ENCODE measurements around the gene HIPK4. TPM values are rescaled to one million over a fixed set of nuclear protein-coding genes. Genes with fewer than 3 reads are reported as not detected.

HIPK4 gene
- total RNA-seq, 6 experiments from 2014 or later, result 0.15 TPM; not detected in 5

- TF ChIP-seq CTCF (IDR thresholded peaks at IDR 0.05), result peak in 2 of 4 donors; percentile 7 to 14
- TF ChIP-seq POLR2A (IDR thresholded peaks at IDR 0.05), result no peak
- Histone ChIP-seq H3K4me1 (no peaks in the 10 kb centered on the region), H3K36me3 (no peaks in the 10 kb centered on the region), H3K9me3 (no peaks in the 10 kb centered on the region), H3K27ac (no peak overlapping the region), H3K4me3 (no peak overlapping the region), H3K27me3 (no peaks in the 10 kb centered on the region)
- intact Hi-C loops (cut with DNase I), result no loop called here
- ATAC-seq (peak; percentile 15 to 57 (median 36)), DNase-seq (no peak)
- 55% methylated on average over 4 of the region's 9 CpGs for WGBS (ENCODE audit: insufficient coverage, low coverage, low lambda C conversion rate, missing lambda C conversion rate)
These were observed 3.0 kb upstream of the HIPK4 start for GRCh38 chr19:40392894-40393517.

- H3K4me3 ChIP-seq, result no peak overlapping the region
- H3K27ac ChIP-seq, result no peak overlapping the region
- ATAC-seq (no peak), DNase-seq (no peak)
- WGBS (ENCODE audit: insufficient coverage, low coverage, low lambda C conversion rate, missing lambda C conversion rate), result 77% methylated on average over 6 of the region's 8 CpGs
- TF ChIP-seq POLR2A (IDR thresholded peaks at IDR 0.05) (no peak), CTCF (IDR thresholded peaks at IDR 0.05) (no peak)
- H3K27me3 ChIP-seq, result no peaks in the 10 kb centered on the region
- intact Hi-C loops (cut with DNase I), result no loop called here
- H3K4me1 ChIP-seq, result no peaks in the 10 kb centered on the region
- no peaks in the 10 kb centered on the region for H3K9me3 ChIP-seq
- H3K36me3 ChIP-seq, result no peaks in the 10 kb centered on the region
These were observed 2.1 kb upstream of the HIPK4 start for GRCh38 chr19:40392123-40392522.

GRCh38 chr19:40389404-40390083 lies 437 bp downstream of the HIPK4 start:
- Histone ChIP-seq H3K27ac (no peak overlapping the region), H3K36me3 (no peaks in the 10 kb centered on the region), H3K4me3 (no peak overlapping the region), H3K4me1 (no peaks in the 10 kb centered on the region), H3K27me3 (no peaks in the 10 kb centered on the region), H3K9me3 (no peaks in the 10 kb centered on the region)
- TF ChIP-seq POLR2A (IDR thresholded peaks at IDR 0.05) (no peak), CTCF (IDR thresholded peaks at IDR 0.05) (no peak)
- DNase-seq (no peak), ATAC-seq (no peak)
- WGBS (ENCODE audit: insufficient coverage, low coverage, low lambda C conversion rate, missing lambda C conversion rate), result 84% methylated on average over 6 of the region's 33 CpGs
- intact Hi-C loops (cut with DNase I), result no loop called here

- H3K4me3 ChIP-seq, result no peak overlapping the region
- no peaks in the 10 kb centered on the region for H3K9me3 ChIP-seq
- H3K36me3 ChIP-seq, result no peaks in the 10 kb centered on the region
- ATAC-seq, result no peak
- no peaks in the 10 kb centered on the region for H3K27me3 ChIP-seq
- H3K4me1 ChIP-seq, result no peaks in the 10 kb centered on the region
- H3K27ac ChIP-seq, result no peak overlapping the region
- TF ChIP-seq POLR2A (IDR thresholded peaks at IDR 0.05), result no peak
- no peak for TF ChIP-seq CTCF (IDR thresholded peaks at IDR 0.05)
- intact Hi-C loops (cut with DNase I), result no loop called here
- WGBS (ENCODE audit: insufficient coverage, low coverage, low lambda C conversion rate, missing lambda C conversion rate), result 85% methylated on average over 2 of the region's 3 CpGs
- DNase-seq, result no peak
These were observed 1.5 kb downstream of the HIPK4 start for GRCh38 chr19:40388481-40388880.

Measured in right lobe of liver (tissue), 6 donors.